A549 (cell line): ENCODE data around the gene SLC17A9. TPM values are rescaled to one million over a fixed set of nuclear protein-coding genes. Genes with fewer than 3 reads are reported as not detected.

Source experiments
- ATAC-seq, 2 experiments: fragments of 200-7000 bp in 1 of 2; fragments of >200 bp in 1 of 2; cut with Nextera tagmentation in 1 of 2; cut with Tn5 transposase in 1 of 2; 3 replicates each; pipeline versions ENCODE4 v1.8.0 to v1.9.1; 2018 to 2020; ENCODE audit warnings: mild to moderate bottlenecking in 1 of 2, moderate library complexity in 1 of 2
- CTCF ChIA-PET: fragments of 300-600 bp; sonication (Branson Sonifier 250); formaldehyde crosslinking; extraction: SDS; loops from one replicate; lab custom pipeline; 2021; ENCODE audit warnings: antibody characterized with exemption, inconsistent platforms; lab: Yijun Ruan, JAX
- POLR2A ChIA-PET: fragments of 350-600 bp; formaldehyde crosslinking; extraction: SDS; loops from one replicate; lab custom pipeline; 2021; ENCODE audit warnings: antibody characterized with exemption, inconsistent platforms; lab: Yijun Ruan, JAX
- DNase-seq, 2 experiments: peaks; one replicate each; pipeline versions ENCODE4 v3.0.0 to v3.0.0-alpha.2; 2011 to 2016; ENCODE audit warnings: low read depth in 1 of 2, low spot score in 1 of 2
- FAIRE-seq: peaks from 2 replicates; lab custom pipeline; 2011; peaks lifted over from hg19 to GRCh38; lab: Jason Lieb, UNC
- H3K27ac ChIP-seq, 2 experiments: fragments of >200 bp; sonication (Bioruptor Twin); formaldehyde crosslinking; 3 replicates each; pipeline ENCODE4 v1.5.1; 2016 to 2017
- H3K4me1 ChIP-seq: fragments of >200 bp; sonication (Bioruptor Twin); formaldehyde crosslinking; 3 replicates; pipeline ENCODE4 v1.6.1; 2016
- H3K4me2 ChIP-seq: fragments of >200 bp; sonication (Bioruptor Twin); formaldehyde crosslinking; 3 replicates; pipeline ENCODE4 v1.6.1; 2016
- H3K4me3 ChIP-seq: fragments of >200 bp; sonication (Bioruptor Twin); formaldehyde crosslinking; 3 replicates; pipeline ENCODE4 v1.5.1; 2016
- H3K9me3 ChIP-seq: fragments of >200 bp; sonication (Bioruptor Twin); formaldehyde crosslinking; 3 replicates; pipeline ENCODE4 v1.6.1; 2016
- BCL3 ChIP-seq: fragments of >200 bp; sonication (Bioruptor Twin); formaldehyde crosslinking; IDR thresholded peaks from 3 replicates; pipeline ENCODE4 v1.6.1; 2016
- CBX8 ChIP-seq: fragments of 200-600 bp; sonication (generic); IDR thresholded peaks from 2 replicates; pipeline ENCODE4 v1.6.1; 2016
- EHF ChIP-seq: fragments of 250-450 bp; sonication (Bioruptor Pico); IDR thresholded peaks from 2 replicates; pipeline ENCODE4 v1.5.0; 2020; ENCODE audit warnings: mild to moderate bottlenecking
- EHMT2 ChIP-seq: fragments of 200-600 bp; sonication (generic); IDR thresholded peaks from 2 replicates; pipeline ENCODE4 v1.6.1; 2016; ENCODE audit warnings: antibody characterized with exemption, low read depth, mild to moderate bottlenecking, moderate library complexity
- EP300 ChIP-seq, 2 experiments: fragments of >200 bp; sonication (Bioruptor Twin); formaldehyde crosslinking; IDR thresholded peaks; 2 replicates in 1 of 2; 3 replicates in 1 of 2; pipeline ENCODE4 v1.6.1; 2016 to 2017
- ESRRA ChIP-seq: fragments of 150-350 bp; IDR thresholded peaks from 2 replicates; pipeline ENCODE4 v1.6.1; 2014; ENCODE audit warnings: mild to moderate bottlenecking, low read length, borderline replicate concordance
- FOSB ChIP-seq: fragments of 250-450 bp; sonication (Bioruptor Pico); IDR thresholded peaks from 2 replicates; pipeline ENCODE4 v1.5.0; 2020; ENCODE audit warnings: mild to moderate bottlenecking, moderate library complexity
- FOSL2 ChIP-seq, 2 experiments: fragments of 450-650 bp in 1 of 2; fragments of >200 bp in 1 of 2; sonication (Bioruptor Twin) in 1 of 2; formaldehyde crosslinking; IDR thresholded peaks; 2 replicates each; pipeline versions ENCODE4 v1.5.0 to v1.6.1; 2016 to 2020; ENCODE audit warnings: mild to moderate bottlenecking in 1 of 2, moderate library complexity in 1 of 2
- GATA3 ChIP-seq: IDR thresholded peaks from 2 replicates; pipeline ENCODE4 v1.6.1; 2012; ENCODE audit warnings: borderline replicate concordance
- HES2 ChIP-seq: fragments of >200 bp; sonication (Bioruptor Twin); formaldehyde crosslinking; IDR thresholded peaks from 2 replicates; pipeline ENCODE4 v1.6.1; 2016
- HOXA7 ChIP-seq: fragments of 250-450 bp; sonication (Bioruptor Pico); IDR thresholded peaks from 2 replicates; pipeline ENCODE4 v1.5.0; 2020; ENCODE audit warnings: mild to moderate bottlenecking, moderate library complexity
- JUN ChIP-seq, 2 experiments: fragments of >200 bp; sonication (Bioruptor Twin); formaldehyde crosslinking; IDR thresholded peaks; 2 replicates in 1 of 2; 3 replicates in 1 of 2; pipeline ENCODE4 v1.6.1; 2016 to 2017
- JUNB ChIP-seq: fragments of >200 bp; sonication (Bioruptor Twin); formaldehyde crosslinking; IDR thresholded peaks from 2 replicates; pipeline ENCODE4 v1.6.1; 2016
- KDM1A ChIP-seq: fragments of 200-600 bp; sonication (generic); IDR thresholded peaks from 2 replicates; pipeline ENCODE4 v1.6.1; 2016; ENCODE audit warnings: low read depth, mild to moderate bottlenecking
- KDM5A ChIP-seq: fragments of 200-600 bp; sonication (generic); IDR thresholded peaks from 2 replicates; pipeline ENCODE4 v1.6.1; 2016; ENCODE audit warnings: antibody characterized with exemption, mild to moderate bottlenecking
- MAFK ChIP-seq: fragments of 450-650 bp; IDR thresholded peaks from 2 replicates; pipeline ENCODE4 v1.6.1; 2014; ENCODE audit not compliant: partially characterized antibody
- MAX ChIP-seq: IDR thresholded peaks from 2 replicates; pipeline ENCODE4 v1.6.1; 2012
- MAZ ChIP-seq: fragments of 150-350 bp; IDR thresholded peaks from 2 replicates; pipeline ENCODE4 v1.6.1; 2014; ENCODE audit warnings: antibody characterized with exemption, low read depth, low read length, borderline replicate concordance
- NFE2L2 ChIP-seq: fragments of 150-350 bp; conservative IDR thresholded peaks from 2 replicates; pipeline ENCODE4 v1.6.1; 2014; ENCODE audit warnings: low read length
- NR3C1 ChIP-seq: fragments of >200 bp; sonication (Bioruptor Twin); formaldehyde crosslinking; IDR thresholded peaks from 3 replicates; pipeline ENCODE4 v1.6.1; 2017
- POLR2A ChIP-seq: IDR thresholded peaks from 2 replicates; pipeline ENCODE4 v1.6.1; 2012; ENCODE audit warnings: mild to moderate bottlenecking, low read length
- RARB ChIP-seq: fragments of 250-450 bp; sonication (Bioruptor Pico); IDR thresholded peaks from 2 replicates; pipeline ENCODE4 v1.8.0; 2021; ENCODE audit warnings: mild to moderate bottlenecking, moderate library complexity
- RCOR1 ChIP-seq: fragments of 150-350 bp; IDR thresholded peaks from 2 replicates; pipeline ENCODE4 v1.6.1; 2014; ENCODE audit warnings: antibody characterized with exemption, low read length, low read depth
- SMC3 ChIP-seq: fragments of >200 bp; sonication (Bioruptor Twin); formaldehyde crosslinking; IDR thresholded peaks from 3 replicates; pipeline ENCODE4 v1.6.1; 2018; ENCODE audit warnings: inconsistent platforms
- SREBF2 ChIP-seq: fragments of 450-650 bp; IDR thresholded peaks from 2 replicates; pipeline ENCODE4 v1.6.1; 2014; ENCODE audit warnings: mild to moderate bottlenecking, moderate library complexity
- TFCP2L1 ChIP-seq: fragments of 250-450 bp; sonication (Bioruptor Pico); IDR thresholded peaks from 2 replicates; pipeline ENCODE4 v1.5.0; 2021; ENCODE audit warnings: mild to moderate bottlenecking
- USF2 ChIP-seq: fragments of 450-650 bp; IDR thresholded peaks from 2 replicates; pipeline ENCODE4 v1.6.1; 2014; ENCODE audit warnings: antibody characterized with exemption
- ZFP36 ChIP-seq: fragments of 450-650 bp; IDR thresholded peaks from 2 replicates; pipeline ENCODE4 v1.6.1; 2014; ENCODE audit warnings: borderline replicate concordance; ENCODE audit not compliant: partially characterized antibody
- ZNF302 ChIP-seq: fragments of 250-450 bp; sonication (Bioruptor Pico); IDR thresholded peaks from 2 replicates; pipeline ENCODE4 v1.9.0; 2021; ENCODE audit warnings: inconsistent platforms, mild to moderate bottlenecking, moderate library complexity
- WGBS: methylation state at CpG from one replicate; pipeline ENCODE4 v1.1.6; 2017; ENCODE audit errors: missing lambda C conversion rate; 5-methylcytosine and 5-hydroxymethylcytosine counted together
- polyA plus RNA-seq, 4 experiments: library from polyadenylated mRNA; depleted of rRNA in 3 of 4; stranded (reverse); fragments of >200 nt; fragmentation: RNase III in 1 of 4; extraction: RNeasy Plus Mini Kit Qiagen cat#74134 plus additional on column Dnase treatment in 1 of 4; gene quantifications; 2 replicates in 3 of 4; 3 replicates in 1 of 4; pipeline ENCODE4 v1.2.3, GENCODE V29; 2011 to 2017
- TF ChIP-seq, protein P1 (sequence below): IDR thresholded peaks from 2 replicates; pipeline ENCODE4 v1.6.1; 2012

The SLC17A9 gene
- polyA plus RNA-seq, 2 of the 4 experiments (the other 2 are of a cell fraction): 0.05 TPM; not detected in 1

GRCh38 chr20:62925420-62926228 is 26.9 kb upstream of the SLC17A9 start:
- CTCF ChIA-PET: interaction anchor here (0.6 to 22.6 kb wide), 8 partner anchors 8 to 55 kb away, joined by 3 to 368 read pairs (median 4); no protein-coding TSS in a partner anchor
- POLR2A ChIA-PET: interaction anchor here (0.6 to 1.2 kb wide), 2 partner anchors 13 to 50 kb away, joined by 3 read pairs; partner anchors contain the start of gene GID8
- peak in 1 of 2 experiments; percentile 34 for DNase-seq
- peak overlapping the region; percentile 96 to 98 for H3K27ac ChIP-seq
- peak; percentile 20 to 23 for ATAC-seq
- TF ChIP-seq GATA3: 0 out of 2 replicates have a peak, but pooled peaks have one; percentile 6
- TF ChIP-seq MAZ: no peak
- TF ChIP-seq JUNB: no peak
- TF ChIP-seq POLR2A: peak; percentile 24
- 0 out of 2 replicates have a peak, but pooled peaks have one; percentile 56 for TF ChIP-seq TFCP2L1 (CRISPR knock-in tag)
- peak overlapping the region; percentile 76 for H3K4me3 ChIP-seq
- peak overlapping the region; percentile 93 for H3K4me2 ChIP-seq
- H3K4me1 ChIP-seq: peaks cover 45% of the 10 kb centered on the region
- H3K9me3 ChIP-seq: no peaks in the 10 kb centered on the region
- FAIRE-seq: no peak
- WGBS: 1% methylated on average over 39 of the region's 63 CpGs

DNA sequence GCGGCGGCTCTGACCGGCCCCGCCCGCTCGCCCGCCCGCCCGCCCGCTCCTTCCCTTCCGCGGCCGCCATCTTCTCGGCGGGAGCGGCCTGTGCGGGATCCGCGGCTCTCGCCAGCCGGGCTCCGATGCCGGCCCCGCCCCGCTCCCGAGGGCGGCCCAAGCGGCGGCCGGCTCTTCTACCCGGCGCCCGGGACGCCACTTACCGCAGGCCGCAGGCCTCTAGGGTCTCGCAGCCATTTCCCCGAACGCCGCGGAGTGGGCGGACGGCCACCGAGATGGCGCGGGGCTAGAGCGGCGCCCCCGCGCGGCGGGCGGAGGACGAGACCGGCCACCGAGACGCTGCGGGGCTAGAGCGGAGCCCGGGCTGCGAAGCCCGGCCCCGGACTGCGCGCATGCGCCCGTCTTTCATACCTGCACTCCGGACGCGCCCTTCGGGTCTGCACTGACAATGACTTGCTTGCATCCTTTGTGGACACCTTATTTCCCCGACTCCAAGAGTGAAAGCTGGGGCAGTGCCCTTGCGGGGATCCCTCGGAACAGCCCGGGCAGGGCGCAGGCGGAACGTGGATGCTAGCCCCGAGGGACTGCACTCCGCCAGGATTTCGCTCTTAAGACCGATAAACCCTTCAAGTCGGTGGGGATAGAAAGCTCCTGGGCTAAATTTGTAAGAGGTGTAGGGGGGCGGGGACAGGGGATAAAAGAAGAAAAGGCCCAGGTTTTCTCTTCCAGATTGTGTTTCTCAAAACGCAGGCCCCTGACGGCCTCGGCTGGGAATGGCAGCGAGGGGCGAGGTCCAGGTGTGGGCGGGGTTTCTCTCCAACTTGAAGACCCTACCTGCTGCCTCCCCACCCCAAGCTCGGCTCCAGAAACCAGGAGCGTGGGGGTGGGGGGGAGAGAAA is 26.0 kb upstream of the SLC17A9 start, which contains the start of gene DIDO1:
Gene DIDO1 (minus strand): TSS at position 277 of the 899 bp plus-strand sequence.
- H3K4me1 ChIP-seq: peaks cover 38% of the 10 kb centered on the region
- peak within 1 kb of the TSS; percentile 93 for H3K4me2 ChIP-seq
- peak within 1 kb of the TSS; percentile 96 to 98 for H3K27ac ChIP-seq
- ATAC-seq: peak; percentile 83 to 89
- WGBS: 16% methylated on average over 21 of the region's 92 CpGs
- H3K9me3 ChIP-seq: no peaks in the 10 kb centered on the region
- ChIA-PET POLR2A (interaction anchor here (1.2 kb wide), 1 partner anchor 12 kb away, joined by 3 read pairs; the partner anchor contains the start of gene GID8), CTCF (interaction anchor here (0.6 to 22.6 kb wide), 15 partner anchors 8 to 481 kb away, joined by 3 to 368 read pairs (median 6); partner anchors contain the start of gene GID8)
- no peak for FAIRE-seq
- DNase-seq: peak; percentile 88 to 96
- H3K4me3 ChIP-seq: peak within 1 kb of the TSS; percentile 76
- TF ChIP-seq RCOR1: no peak
- no peak for TF ChIP-seq EHF (CRISPR knock-in tag)
- TF ChIP-seq EHMT2: no peak
- no peak for TF ChIP-seq GATA3
- TF ChIP-seq JUN (IDR thresholded peaks at IDR 0.05): peak; percentile 78 to 90
- TF ChIP-seq KDM5A: 0 out of 2 replicates have a peak, but pooled peaks have one; percentile 47
- no peak for TF ChIP-seq KDM1A
- no peak for TF ChIP-seq JUNB
- 0 out of 3 replicates have a peak, but pooled peaks have one; percentile 42 for TF ChIP-seq BCL3
- TF ChIP-seq, protein P1, sequence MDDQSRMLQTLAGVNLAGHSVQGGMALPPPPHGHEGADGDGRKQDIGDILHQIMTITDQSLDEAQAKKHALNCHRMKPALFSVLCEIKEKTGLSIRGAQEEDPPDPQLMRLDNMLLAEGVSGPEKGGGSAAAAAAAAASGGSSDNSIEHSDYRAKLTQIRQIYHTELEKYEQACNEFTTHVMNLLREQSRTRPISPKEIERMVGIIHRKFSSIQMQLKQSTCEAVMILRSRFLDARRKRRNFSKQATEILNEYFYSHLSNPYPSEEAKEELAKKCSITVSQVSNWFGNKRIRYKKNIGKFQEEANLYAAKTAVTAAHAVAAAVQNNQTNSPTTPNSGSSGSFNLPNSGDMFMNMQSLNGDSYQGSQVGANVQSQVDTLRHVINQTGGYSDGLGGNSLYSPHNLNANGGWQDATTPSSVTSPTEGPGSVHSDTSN: no peak
- TF ChIP-seq SMC3: 0 out of 3 replicates have a peak, but pooled peaks have one; percentile 9
- TF ChIP-seq EP300 (IDR thresholded peaks at IDR 0.05): no peak
- no peak for TF ChIP-seq ZNF302 (CRISPR knock-in tag)
- TF ChIP-seq CBX8: no peak
- TF ChIP-seq RARB (CRISPR knock-in tag): no peak
- TF ChIP-seq HOXA7: no peak
- TF ChIP-seq NR3C1: no peak
- no peak for TF ChIP-seq FOSL2 (IDR thresholded peaks at IDR 0.05)
- no peak for TF ChIP-seq FOSL2 (CRISPR knock-in tag; IDR thresholded peaks at IDR 0.05)
- no peak for TF ChIP-seq USF2
- TF ChIP-seq MAX: peak; percentile 54; the same call in 1 of the 2 replicates
- TF ChIP-seq FOSB (CRISPR knock-in tag): no peak
- no peak for TF ChIP-seq ESRRA
- no peak for TF ChIP-seq SREBF2
- no peak for TF ChIP-seq HES2
- no peak for TF ChIP-seq NFE2L2
- TF ChIP-seq ZFP36: no peak
- TF ChIP-seq TFCP2L1 (CRISPR knock-in tag): no peak
- TF ChIP-seq MAFK: no peak
